ENCODE measurements around the gene ERP27.

ERP27 gene

DNA sequence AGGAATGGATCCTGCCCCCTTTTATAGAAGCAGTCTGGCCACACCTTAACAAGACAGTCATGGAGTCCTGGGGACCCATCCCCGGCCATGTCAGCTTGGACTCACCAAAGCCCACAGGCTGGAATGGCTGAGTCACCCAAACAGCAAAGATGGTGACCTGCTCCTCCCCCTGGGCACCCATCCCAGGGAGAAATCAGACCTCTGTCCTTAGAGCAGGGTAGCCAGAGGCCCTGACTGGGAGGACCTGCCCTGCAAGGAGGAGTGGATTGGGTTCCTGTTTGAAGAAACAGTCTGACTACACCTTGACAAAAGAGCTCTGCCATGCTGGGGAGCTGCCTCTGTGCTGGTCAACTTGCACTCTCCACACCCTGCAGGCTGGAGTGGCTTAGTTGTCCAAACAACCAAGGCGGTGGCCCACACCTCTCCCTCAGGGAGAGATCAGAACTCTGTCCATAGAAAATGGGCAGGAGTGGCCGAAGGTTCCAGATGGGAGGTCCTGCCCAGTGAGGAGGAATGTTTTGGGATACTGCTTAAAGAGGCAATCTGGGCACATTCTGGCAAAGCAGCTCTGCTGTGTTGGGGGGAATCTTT is 69.3 kb downstream of the ERP27 start:
- no peak overlapping the region for H3K27ac ChIP-seq
- TF ChIP-seq, protein P1, sequence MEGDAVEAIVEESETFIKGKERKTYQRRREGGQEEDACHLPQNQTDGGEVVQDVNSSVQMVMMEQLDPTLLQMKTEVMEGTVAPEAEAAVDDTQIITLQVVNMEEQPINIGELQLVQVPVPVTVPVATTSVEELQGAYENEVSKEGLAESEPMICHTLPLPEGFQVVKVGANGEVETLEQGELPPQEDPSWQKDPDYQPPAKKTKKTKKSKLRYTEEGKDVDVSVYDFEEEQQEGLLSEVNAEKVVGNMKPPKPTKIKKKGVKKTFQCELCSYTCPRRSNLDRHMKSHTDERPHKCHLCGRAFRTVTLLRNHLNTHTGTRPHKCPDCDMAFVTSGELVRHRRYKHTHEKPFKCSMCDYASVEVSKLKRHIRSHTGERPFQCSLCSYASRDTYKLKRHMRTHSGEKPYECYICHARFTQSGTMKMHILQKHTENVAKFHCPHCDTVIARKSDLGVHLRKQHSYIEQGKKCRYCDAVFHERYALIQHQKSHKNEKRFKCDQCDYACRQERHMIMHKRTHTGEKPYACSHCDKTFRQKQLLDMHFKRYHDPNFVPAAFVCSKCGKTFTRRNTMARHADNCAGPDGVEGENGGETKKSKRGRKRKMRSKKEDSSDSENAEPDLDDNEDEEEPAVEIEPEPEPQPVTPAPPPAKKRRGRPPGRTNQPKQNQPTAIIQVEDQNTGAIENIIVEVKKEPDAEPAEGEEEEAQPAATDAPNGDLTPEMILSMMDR (conservative IDR thresholded peaks at IDR 0.05), result no peak
